Activated CD4-positive, alpha-beta T cell treated with anti-CD3 and anti-CD28 coated beads for 4 hours (primary cell): Measurements from ENCODE around the gene ETV3.

ENCODE experiments used
- DNase-seq, 2 donors: peaks; one replicate each; pipeline ENCODE4 v3.0.0-alpha.2; 2020

Gene ETV3

DNA sequence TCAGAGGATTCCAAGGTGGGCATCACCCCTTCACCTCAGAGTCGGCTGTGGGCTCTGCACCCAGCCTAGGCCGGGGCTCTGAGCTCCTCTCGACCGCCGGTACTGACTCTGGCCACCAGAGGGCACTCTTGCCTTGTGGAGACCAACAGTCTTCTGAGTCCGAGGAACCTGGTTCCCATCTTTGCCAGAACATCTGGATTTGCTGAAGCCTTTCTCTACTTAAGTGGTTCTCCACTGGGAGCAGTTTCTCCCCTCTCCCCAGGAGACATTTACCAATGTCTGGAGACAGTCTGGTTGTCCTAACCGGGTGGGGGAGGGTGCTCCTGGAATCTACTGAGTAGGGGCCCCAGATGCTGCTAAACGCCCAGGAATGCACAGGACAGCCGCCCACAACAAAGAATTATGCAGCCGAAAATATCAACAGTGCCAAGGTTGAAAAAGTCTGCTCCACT lies 48.0 kb downstream of the ETV3 start:
- DNase-seq = peak; percentile 81 to 91

DNA sequence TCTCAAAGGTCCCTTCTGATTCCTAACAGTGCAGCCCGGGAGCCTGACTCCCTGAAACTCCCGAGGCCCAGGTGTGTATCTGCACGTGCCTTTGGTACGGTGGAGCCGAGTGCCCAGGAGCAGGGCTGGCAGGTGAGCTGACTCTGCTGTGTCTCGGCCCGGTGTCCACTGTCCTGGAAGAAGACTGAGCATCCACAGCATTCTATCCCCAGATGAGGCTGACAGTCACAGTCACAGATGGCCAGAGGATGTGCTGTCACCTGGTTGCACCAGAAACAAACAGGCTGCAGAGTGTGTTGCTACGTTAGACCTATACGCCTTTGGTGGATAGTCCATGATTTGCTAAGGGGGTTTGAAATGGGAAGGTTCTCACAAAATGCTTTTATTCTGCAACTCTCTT lies 48.4 kb downstream of the ETV3 start:
- no peak for DNase-seq

DNA sequence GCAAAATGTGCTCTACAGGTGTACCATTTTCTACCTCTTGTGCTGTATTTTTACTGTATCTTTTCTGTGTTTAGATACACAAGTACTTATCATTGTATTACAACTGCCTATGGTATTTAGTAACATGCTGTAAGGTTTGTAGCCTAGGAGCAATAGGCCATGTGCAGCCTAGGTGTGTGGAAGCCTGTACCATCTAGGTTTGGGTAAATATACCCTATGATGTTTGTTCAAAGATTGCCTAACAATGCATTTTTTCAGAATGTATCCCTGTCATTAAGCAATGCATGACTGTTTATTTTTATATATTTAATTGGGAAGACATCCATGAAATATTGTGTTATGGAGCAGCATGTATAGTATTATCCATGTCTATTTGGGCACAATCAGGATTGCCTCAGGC lies 49.6 kb downstream of the ETV3 start:
- DNase-seq = no peak

GRCh38 chr1:157087030-157087429 lies 51.2 kb downstream of the ETV3 start:
- DNase-seq = no peak

DNA sequence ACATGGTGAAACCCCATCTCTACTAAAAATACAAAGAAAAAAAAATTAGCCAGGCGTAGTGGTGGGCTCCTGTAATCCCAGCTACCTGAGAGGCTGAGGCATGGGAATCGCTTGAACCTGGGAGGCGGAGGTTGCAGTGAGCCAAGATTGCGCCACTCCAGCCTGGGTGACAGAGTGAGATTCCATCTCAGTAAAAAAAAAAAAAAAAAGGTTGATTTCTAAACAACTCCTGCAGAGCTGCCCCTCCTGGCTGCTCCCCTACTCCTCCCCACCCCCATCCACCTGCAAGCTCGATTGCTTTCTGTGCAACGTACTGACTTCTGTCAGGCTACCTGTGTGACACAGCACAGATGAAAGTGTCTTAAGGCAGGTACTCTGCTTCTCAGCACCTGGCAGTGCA lies 51.9 kb downstream of the ETV3 start:
- no peak for DNase-seq

GRCh38 chr1:157085421-157085820 lies 52.8 kb downstream of the ETV3 start:
- no peak for DNase-seq

DNA sequence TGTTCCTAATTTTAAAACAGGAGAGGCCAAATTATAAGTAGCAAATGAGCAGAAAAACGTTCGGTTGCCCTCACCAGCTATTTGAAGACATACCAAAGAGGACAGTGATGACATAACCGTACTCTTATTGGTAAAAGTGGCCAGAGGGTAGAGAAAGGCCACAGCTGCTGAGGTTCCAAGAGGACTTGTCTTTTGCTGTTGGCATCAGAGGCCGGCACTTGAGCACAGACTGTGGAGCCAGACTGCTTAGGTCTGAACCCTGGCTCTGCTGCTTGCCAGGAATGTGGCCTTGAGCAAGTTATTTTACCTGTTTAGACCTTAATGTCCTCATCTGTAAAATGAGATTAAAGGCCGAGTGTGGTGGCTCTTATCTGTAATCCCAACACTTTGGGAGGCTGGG lies 53.5 kb downstream of the ETV3 start:
- no peak for DNase-seq

DNA sequence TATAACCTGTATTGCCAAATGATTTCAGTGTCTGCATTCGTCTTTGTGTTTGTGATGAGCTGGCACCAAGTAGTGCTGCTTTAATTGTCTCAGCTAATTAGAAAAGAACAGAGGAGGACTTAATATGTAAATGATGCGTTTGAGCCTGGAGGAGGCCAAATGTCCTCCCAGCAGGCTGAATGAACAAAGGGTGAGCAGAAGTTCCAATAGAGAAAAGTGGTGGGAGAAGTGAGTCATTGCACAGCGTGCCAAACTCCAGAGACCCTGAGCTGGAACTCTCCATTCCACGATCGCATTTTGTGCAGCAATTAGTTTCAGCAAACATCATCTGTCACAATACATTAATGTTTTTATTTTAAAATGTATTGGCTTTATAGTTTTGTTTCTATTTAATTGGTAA lies 56.5 kb downstream of the ETV3 start:
- DNase-seq = no peak

GRCh38 chr1:157080714-157081113 lies 57.5 kb downstream of the ETV3 start:
- DNase-seq = no peak

GRCh38 chr1:157077394-157077793 lies 60.8 kb downstream of the ETV3 start:
- DNase-seq = no peak

DNA sequence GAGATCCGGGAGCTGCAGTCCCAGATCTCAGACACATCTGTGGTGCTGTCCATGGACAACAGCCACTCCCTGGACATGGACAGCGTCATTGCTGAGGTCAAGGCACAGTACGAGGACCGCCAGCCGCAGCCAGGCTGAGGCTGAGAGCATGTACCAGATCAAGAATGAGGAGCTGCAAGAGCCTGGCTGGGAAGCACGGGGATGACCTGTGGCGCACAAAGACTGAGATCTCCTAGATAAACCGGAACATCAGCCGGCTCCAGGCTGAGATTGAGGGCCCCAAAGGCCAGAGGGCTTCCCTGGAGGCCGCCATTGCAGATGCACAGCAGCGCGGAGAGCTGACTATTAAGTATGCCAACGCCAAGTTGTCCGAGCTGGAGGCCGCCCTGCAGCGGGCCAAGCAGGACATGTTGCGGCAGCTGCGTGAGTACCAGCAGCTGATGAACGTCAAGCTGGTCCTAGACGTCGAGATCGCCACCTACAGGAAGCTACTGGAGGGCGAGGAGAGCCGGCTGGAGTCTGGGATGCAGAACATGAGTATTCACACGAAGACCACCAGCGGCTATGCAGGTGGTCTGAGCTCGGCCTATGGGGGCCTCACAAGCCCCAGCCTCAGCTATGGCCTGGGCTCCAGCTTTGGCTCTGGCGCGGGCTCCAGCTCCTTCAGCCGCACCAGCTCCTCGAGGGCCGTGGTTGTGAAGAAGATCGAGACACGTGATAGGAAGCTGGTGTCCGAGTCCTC lies 64.1 kb downstream of the ETV3 start:
- DNase-seq = no peak
